GM12891 (cell line): ENCODE measurements around the gene PALM2AKAP2.

Experiments
- POLR2A ChIP-seq: IDR thresholded peaks from 2 replicates; pipeline ENCODE4 v1.6.1; 2011; ENCODE audit warnings: low read depth, low read length, control low read depth
- POLR2AphosphoS5 ChIP-seq: IDR thresholded peaks from 2 replicates; pipeline ENCODE4 v1.6.1; 2011; ENCODE audit warnings: low read depth, low read length, control low read depth
- SPI1 ChIP-seq: IDR thresholded peaks from 2 replicates; pipeline ENCODE4 v1.6.1; 2011; ENCODE audit warnings: low read depth, low read length, control low read depth
- TAF1 ChIP-seq: IDR thresholded peaks from 2 replicates; pipeline ENCODE4 v1.6.1; 2011; ENCODE audit warnings: low read depth, low read length, control low read depth

DNA sequence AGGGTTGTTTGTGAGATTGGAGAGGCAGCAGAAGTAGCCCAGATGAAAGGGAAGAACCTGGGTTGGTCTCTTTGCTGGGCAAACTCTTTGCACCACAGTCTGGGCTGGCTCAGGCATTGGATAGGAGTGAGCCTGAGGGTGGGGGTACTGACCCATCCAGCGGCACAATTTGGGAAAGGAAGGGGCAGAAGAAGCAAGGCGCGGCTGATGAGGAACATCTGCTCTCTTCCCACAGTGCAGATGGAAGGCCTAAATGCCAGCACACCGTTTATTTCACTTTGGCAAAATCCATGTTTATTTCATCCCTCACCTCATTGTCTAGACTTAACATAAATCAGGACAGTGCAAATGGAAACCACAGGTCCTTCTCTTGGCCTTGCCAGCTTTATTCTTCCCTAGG is 32.3 kb downstream of the PALM2AKAP2 start:
- TF ChIP-seq POLR2A (no peak), POLR2AphosphoS5 (no peak), TAF1 (no peak), SPI1 (no peak)
